CD1c-positive myeloid dendritic cell (primary cell): Measurements from ENCODE around the gene OR5AK2.
"Not testable (repeated sequence)": the region's sequence is repeated elsewhere in the genome, so short reads cannot be mapped to it uniquely, and the experiment has no call there.

ENCODE experiments used
- DNase-seq: peaks from one replicate; pipeline ENCODE4 v3.0.0-alpha.2; 2016; ENCODE audit errors: extremely low spot score

Gene OR5AK2

DNA sequence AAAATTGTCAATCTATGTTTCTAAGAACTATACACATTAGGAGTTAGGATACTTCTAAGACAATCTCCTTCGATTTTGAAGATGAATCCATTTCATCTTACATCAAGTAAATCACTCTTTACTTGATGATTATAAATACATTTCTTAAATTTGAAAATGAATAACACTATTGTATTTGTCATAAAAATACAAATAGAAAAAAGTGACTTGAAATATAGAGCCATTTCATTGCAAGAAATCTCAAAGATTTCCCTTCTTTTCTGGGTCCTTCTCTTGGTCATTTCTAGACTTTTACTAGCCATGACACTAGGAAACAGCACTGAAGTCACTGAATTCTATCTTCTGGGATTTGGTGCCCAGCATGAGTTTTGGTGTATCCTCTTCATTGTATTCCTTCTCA is at the start of gene OR5AK2:
TSS of gene OR5AK2 (plus strand) at position 301 of the 400 bp plus-strand sequence. CDS start at position 301, 0 bp downstream.
- no peak for DNase-seq

DNA sequence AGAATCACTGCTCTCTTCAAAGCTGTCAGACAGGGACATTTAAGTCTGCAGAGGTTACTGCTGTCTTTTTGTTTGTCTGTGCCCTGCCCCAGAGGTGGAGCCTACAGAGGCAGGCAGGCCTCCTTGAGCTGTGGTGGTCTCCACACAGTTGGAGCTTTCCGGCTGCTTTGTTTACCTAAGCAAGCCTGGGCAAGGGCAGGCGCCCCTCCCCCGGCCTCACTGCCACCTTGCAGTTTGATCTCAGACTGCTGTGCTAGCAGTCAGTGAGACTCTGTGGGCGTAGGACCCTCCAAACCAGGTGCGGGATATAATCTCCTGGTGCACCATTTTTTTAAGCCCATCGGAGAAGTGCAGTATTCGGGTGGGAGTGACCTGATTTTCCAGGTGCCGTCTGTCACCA is 43.2 kb upstream of the OR5AK2 start:
- not testable (repeated sequence) for DNase-seq

- no peak for DNase-seq
These were observed 39.7 kb upstream of the OR5AK2 start for GRCh38 chr11:56948991-56949515.

DNA sequence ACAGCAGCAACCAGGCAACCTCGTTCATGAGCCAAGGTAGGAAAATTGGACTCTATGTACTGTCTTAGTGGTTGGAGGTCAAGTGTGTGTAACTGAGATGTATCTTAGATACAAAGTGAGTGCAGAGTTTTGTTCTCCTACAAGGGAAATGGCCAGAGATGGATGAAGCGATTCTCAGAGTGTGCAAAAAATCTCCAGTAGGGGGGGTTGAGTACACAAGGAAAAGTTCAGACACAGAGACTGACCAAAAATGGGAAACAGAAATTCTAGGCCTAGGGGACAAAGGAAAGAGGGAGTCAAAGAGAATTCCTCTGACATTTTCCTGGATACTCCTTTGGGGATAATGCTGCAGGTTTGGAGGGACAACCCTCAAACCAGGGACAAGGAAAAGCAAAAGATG is 38.2 kb upstream of the OR5AK2 start:
- DNase-seq = no peak

DNA sequence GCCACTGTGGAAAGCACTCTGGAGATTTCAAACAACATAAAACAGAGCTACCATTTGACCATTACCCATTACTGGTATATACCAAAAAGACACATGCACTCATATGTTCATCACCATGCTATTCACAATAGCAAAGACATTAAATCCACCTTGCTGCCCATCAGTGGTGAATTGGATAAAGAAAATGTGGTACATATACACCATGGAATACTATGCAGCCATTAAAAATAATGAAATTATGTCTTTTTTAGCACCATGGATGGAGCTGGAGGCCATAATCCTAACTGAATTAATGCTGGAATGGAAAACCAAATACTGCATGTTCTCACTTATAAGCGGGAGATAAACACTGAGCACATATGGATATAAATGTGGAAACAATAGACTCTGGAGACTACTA is 34.8 kb upstream of the OR5AK2 start:
- not testable (repeated sequence) for DNase-seq

DNA sequence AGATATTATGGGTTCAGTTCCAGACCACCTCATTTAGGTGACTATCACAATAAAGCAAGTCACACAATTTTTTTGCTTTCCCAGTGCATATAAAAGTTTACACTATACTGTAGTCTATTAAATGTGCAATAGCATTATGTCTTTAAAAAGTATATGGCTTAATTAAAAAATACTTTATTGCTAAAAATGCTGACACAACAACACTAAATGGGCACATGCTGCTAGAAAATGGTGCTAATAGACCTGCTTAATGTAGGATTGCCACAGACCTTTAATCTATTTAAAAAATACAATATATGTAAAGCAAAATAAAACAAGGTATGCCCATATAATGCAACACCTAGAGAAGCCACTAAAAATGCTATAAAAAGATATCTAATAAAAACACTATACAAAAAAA is 27.1 kb upstream of the OR5AK2 start:
- DNase-seq = no peak

DNA sequence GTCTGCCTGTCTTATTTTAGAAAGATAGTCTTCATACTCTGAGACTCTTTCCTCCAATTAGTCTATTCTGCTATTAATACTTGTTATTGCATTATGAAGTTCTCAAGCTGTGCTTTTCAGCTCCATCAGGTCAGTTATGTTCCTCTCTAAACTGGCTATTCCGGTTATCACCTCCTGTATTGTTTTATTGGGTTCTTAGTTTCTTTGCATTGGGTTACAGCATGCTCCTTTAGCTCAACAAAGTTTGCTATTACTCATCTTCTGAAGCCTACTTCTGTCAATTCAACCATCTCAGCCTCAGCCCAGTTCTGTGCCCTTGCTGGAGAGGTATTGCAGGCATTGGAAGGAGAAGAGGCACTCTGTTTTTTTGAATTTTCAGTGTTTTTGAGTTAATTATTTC is 21.0 kb upstream of the OR5AK2 start:
- DNase-seq = no peak

GRCh38 chr11:56968524-56968923 is 20.2 kb upstream of the OR5AK2 start:
- no peak for DNase-seq

DNA sequence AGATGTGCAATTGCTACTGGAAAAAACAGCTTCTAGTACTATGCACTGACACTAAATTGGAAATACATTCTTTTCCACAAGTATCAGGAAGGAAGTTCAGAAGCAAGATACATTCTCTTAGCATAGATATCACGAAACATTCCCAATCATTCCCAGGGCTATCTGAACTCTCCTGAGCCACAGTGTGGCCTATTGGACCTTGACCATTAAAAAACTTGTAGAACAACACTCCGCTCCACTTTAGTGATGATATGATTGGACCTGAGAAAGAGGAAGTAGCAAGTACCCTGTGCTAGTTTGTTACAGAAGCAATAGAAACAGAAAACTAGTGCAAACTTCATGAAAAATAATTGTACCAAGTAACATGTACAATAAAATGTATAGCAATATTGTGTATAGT is 11.4 kb upstream of the OR5AK2 start:
- no peak for DNase-seq

GRCh38 chr11:56990702-56991101 is 2.0 kb downstream of the OR5AK2 start:
- no peak for DNase-seq

- no peak for DNase-seq
These were observed 5.8 kb downstream of the OR5AK2 start for GRCh38 chr11:56994532-56994931.

DNA sequence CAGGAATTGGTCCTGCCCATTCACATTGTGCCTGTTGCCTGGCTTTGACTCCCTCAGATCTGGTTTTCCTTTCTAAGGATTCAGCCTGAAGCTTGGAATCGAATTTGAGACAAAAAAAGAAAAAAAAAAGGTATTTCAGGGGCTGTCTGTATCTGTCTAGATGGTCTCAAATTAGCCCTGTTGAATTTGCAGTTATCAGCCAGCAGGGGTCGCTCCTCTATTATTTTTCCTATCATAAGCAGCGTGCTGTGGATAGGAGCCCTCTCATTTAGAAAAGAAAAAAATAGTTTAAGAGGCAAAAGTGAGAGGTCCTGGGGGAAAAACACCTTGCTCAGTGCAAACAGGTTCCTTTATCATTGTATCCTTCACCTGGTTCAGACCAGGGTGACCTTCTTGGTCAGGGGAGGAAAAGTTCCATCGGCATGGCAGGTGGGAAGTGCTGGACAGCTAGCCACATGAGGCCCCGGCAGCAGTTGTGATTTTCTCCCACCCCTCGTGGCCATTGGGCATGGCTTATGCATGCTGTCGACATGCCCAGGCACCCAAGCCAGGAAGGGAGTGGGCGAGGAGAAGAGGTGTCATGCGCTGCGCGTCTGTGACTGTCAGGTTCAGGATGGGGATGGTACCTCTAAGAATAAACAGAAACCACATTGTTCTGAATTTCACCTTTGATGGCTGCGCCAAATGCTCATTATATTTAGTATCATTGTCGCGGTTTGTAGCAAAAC is 13.1 kb downstream of the OR5AK2 start:
- DNase-seq = no peak

GRCh38 chr11:57008373-57008772 is 19.7 kb downstream of the OR5AK2 start:
- no peak for DNase-seq

DNA sequence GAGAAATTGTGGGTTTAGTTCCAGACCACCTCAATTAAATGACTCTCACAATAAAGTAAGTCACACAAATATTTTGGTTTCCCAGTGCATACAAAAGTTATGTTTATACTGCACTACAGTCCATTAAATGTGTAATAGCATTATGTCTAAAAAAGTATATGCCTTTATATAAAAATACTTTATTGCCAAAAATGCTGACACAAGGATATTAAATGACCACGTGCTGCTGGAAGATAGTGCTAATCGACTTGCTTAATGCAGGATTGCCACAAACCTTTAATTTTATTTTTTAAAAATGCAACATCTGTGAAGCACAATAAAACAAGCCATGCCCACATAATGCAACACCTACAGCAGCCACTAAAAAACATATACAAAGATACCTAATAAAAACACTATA is 27.0 kb downstream of the OR5AK2 start:
- no peak for DNase-seq

DNA sequence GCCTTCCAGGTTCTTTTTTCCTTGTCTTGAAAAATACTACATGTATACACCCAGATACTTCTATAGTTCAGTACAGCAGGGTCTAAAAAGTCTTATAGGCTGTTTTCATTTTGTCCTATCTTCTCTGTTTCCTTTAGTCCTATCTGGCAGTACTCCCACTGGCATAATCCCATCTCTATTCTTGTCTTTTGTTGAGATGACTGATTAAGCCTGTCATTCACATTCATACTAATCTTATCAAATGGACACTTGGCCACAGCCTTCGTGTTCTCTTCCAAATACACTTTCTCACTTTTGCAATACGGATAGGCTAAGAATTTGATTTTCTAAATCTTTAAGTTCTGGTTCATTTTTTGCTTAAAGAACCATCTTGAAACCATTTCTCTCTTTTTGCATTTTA is 42.8 kb downstream of the OR5AK2 start:
- no peak for DNase-seq
